NK-92 (cell line): ENCODE measurements around the gene C21orf58.
"Not testable (repeated sequence)": the region's sequence is repeated elsewhere in the genome, so short reads cannot be mapped to it uniquely, and the experiment has no call there.

Experiments used
- DNase-seq: peaks from one replicate; lab custom pipeline; 2025; ENCODE audit not compliant: unreplicated experiment; lab: John Stamatoyannopoulos, UW

C21orf58 gene

DNA sequence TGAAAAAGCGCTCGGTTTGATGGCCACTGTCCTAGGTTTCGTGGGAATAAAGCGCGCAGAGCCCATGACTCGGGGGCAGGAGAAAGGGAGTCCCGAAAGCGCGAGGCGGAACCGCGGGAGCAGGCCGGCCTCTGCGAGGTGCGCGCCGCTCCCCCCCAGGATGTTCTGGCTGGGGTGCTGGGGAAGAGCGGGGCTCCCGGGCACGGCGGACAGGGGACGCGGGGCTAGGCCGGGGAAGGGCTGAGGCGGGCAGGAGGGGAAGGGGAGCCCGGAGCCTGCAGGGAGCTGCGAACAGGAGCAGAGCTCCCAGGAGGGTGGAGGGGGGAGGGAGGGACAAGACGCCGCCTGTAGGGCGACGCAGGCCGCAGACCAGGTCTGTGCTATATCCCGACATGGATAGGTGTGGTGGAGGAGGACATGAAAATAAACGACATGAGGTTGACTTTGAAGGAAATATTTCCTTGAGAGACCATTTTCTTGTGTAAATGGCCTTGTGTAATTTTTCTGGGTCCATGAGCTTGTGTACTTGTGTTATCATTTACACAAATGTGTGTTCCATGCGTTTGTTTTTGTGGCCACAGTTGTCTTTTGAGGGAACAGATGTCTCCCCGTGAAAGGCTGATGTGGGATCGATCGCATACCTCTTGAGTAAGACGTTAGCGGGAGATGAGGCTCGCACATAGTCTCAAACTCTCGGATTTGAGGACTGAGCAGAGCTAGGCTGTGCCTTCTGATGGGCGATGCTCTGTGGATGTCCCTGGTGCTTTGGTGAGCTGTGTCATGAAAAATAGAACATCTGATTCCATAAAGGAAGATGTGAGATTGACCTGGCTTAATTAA lies 1.6 kb upstream of the C21orf58 start:
- no peak for DNase-seq

DNA sequence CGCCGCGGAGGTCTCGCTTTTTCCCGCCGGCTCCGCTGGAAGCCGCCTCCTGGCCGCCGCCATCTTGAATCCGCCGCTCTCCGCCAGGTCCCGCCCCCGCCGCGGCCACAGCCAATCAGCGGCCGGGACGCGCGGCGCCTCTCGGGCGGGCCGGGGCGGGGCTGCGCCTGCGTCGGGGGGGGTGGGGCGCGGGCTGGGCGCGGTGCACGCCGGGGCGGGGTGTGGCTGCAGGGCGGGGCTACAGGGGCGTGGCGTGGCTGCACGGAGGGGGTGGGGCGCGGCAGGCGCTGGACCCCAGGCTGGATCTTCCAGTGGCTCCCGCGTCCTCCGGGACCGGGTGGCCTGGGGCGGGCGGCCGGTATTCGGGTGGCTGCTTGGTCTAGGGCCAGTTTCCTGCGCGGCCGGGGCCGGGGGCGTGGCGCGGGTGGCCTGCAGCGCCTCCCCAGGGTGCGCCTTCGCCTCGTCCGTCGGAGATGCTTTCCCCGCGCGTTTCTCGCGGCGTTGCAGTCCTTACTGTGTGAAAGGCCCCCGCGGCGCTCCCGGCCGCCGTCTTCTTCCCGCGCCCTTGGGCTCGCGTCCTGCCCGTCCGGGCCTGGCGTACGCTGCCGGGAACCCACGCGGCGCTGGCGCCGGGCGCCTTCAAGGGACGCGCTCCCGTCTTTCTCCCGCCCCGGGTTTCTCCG lies 861 bp upstream of the C21orf58 start:
- peak; percentile 23 for DNase-seq

DNA sequence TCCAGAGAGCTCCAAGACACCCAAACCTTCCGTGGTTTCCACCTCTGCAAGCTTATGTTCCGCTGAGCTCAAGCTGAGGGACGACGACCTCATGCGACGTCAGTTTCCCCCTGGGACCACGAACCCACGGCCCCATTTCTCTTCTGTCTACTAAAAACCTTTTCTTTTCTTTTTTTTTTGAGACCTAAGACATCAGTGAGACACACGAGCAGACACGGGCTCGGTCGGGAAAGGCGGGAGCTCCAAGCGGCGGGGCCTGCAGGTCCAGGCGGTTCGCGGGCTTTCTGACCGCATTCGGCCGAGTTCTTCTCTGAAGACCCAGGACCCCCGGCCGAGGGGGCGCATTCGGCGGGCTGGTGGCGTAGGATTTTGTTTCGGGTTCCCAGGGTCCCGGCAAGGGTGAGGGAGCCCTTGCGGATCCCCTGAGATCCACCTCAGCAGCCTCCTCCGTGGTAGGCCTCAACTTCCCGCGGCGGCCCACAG lies 402 bp downstream of the C21orf58 start:
- no peak for DNase-seq

DNA sequence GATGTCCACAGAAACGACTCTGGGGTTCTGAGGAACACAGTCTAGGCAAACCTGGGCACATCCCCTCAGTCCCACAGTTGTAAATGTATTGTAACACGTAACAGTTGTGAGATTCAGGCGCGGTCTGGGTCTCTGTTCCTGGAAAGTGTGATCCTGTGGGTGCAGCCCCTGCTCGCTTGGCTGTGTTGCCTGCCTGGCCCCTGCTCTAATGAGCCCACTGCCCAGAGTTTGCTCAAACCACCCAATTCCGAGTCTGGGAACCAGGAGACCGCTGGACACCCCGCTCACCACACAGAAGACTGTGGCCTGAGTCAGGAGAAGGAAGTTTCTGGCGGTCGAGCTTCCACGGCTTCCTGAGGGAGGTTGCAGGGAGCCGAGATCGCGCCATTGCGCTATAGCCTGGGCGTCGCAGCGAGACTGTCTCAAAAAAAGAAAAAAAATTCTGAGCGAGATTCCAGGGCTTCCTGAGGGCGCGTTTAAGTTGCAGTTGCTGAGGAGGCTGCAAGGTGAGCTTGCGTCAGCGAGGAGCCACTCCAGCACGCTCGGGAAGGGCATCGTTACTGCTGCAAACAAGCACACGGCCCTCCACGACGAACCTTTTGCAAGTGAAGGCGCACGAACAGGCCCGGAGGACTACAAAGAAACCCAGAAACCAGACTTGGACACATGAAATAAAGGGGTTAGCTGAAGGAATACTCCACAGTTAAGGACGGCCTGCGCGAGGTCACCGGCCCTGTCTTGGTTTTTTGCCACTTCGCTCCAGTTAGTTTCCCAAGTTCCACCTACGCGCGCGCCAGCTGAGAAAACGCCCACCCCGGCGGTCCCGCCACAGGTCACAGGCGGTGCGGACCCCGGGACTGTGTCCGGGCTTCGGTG lies 1.1 kb downstream of the C21orf58 start:
- no peak for DNase-seq

DNA sequence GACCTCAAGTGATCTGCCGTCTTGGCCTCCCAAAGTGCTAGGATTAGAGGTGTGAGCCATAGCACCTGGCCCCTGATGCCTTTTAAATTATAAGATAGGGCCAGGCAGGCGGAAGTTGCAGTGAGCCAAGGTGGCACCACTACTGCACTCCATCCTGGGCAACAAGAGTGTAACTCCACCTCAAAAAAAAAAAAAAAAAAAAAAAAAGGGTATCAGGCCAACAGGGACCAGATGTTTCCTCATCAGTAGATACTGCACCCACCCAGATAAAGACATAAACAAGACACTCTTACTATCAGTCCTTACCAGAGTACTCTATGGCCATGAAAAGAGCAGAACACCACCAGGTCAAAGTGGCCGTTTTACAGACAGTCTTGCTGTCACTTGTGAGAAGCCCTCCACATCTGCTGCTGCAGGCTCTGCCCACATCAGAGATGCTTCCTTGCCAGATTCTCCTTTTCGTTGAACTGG lies 3.3 kb downstream of the C21orf58 start:
- no peak for DNase-seq

GRCh38 chr21:46319186-46319585 lies 4.5 kb downstream of the C21orf58 start:
- no peak for DNase-seq

GRCh38 chr21:46318464-46318845 lies 5.2 kb downstream of the C21orf58 start:
- DNase-seq, result no peak

GRCh38 chr21:46317710-46318463 lies 5.8 kb downstream of the C21orf58 start:
- no peak for DNase-seq

- DNase-seq, result no peak
Observed at GRCh38 chr21:46316708-46317324, 6.9 kb downstream of the C21orf58 start.

GRCh38 chr21:46314441-46315020 lies 9.1 kb downstream of the C21orf58 start:
- DNase-seq, result no peak

- no peak for DNase-seq
Observed at GRCh38 chr21:46312949-46313348, 10.7 kb downstream of the C21orf58 start.

- no peak for DNase-seq
Observed at GRCh38 chr21:46311568-46311967, 12.1 kb downstream of the C21orf58 start.

GRCh38 chr21:46310260-46310659 lies 13.4 kb downstream of the C21orf58 start:
- DNase-seq, result not testable (repeated sequence)

DNA sequence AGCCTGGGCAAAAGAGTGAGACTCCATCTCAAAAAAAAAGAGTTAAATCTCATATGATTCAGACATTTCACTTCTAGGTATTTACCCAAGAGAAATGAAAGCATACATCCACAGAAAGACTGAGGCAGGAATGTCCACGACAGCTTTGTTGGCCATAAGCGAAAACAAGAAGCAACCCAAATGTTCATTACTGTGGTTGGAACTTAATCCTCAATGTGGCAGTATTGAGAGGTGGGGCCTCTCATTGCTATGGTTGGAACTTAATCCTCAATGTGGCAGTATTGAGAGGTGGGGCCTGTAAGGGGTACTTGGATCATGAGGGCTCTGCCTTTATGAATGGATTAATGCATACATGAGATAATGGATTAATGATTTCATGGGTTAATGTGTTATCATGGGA lies 15.2 kb downstream of the C21orf58 start:
- no peak for DNase-seq

DNA sequence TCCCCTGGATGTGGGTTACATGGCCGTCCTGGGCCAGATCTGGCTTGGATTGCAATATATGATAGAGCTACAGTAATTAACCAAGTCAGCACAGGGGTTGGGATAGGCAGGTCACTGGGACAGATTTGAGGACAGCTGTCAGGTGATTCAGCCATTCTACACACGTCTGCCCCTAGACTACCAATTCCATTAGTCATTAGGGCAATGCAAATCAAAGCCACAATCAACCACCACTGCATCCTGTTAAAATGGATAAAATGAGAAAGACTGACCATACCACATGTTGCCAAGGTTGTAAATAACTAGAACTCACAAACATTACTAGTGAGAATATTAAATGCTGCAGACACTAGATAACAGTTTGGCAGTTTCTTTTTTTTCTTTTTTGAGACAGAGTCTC lies 16.0 kb downstream of the C21orf58 start:
- DNase-seq, result no peak

DNA sequence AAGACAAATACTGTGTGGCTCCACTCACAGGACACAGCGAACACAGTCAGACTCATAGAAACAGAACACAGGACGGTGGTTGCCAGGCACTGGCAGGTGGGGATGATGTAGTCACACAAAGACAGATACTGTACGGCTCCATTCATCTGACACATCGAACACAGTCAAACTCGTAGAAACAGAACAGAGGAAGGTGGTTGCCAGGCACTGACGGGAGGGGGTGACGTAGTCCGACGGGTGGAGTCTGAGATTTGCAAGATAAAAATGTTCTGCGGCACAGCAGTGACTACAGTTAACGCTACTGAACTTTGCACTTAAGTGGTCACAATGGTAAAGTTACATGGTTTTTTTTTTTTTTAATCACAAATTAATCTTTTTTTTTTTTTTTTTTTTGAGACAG lies 18.7 kb downstream of the C21orf58 start:
- no peak for DNase-seq

DNA sequence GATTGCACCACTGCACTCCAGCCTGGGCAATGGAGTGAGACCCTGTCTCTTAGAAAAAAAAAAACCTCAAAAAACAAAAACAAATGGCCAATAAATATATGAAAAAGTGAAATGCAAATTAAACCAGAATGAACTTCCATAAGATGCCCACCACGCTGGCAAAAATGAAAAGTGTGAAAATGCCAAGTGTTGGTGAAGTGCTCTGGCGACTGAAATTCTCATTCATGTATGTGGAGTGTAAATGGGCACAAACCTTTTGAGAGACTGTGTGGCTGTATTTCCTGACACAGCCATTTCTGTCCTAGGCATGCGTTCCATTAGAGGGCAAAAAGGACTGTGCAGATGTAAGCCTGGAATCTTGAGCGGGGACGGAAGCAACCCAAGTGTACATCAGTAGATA lies 19.2 kb downstream of the C21orf58 start:
- no peak for DNase-seq

DNA sequence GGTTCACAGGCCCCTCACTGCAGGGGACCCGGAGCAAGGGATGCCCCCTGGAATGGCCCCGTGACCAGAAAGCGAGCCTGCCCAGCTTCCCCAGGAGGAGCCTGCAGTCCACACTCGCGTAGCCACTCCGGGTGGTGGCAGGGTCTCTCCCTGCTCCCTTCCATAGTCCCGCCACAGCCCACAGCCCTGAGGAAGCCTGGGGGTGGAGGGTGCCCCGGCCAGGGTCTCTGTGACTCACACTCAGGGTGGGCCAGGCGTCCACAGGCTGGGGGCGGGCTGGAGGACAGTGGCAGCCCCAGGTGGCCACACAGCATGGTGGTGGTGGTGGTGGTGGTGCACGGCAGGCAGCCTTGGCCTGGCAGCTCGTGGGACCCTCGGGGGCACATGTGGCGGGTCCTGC lies 21.9 kb downstream of the C21orf58 start:
- DNase-seq, result no peak

DNA sequence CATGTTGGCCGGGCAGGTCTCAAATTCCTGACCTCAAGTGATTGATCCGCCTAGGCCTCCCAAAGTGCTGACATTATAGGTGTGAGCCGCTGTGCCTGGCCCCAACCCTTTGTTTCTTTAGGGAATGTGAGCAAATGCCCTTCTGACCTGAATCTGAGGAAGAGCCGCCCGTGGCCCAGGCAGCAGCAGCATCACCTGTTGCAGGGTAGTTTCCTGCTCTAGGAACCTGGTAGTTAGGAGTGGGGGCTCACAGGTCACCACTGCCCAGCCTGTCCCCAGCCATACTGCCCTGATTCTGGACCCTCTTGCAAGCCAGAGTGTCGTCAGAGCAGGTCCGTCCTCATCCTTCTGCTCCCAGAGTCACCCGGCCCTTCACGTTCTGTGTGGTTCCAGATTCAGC lies 24.5 kb downstream of the C21orf58 start:
- no peak for DNase-seq
